SK-N-MC (cell line): ENCODE measurements around the gene STK33.

Experiments used
- EZH2 ChIP-seq: fragments of 200-600 bp; sonication (generic); IDR thresholded peaks from one replicate; pipeline ENCODE4 v1.6.1; 2017; ENCODE audit warnings: antibody characterized with exemption
- POLR2AphosphoS5 ChIP-seq: IDR thresholded peaks from 2 replicates; pipeline ENCODE4 v1.6.1; 2012; ENCODE audit warnings: mild to moderate bottlenecking, low read depth, low read length, borderline replicate concordance

DNA sequence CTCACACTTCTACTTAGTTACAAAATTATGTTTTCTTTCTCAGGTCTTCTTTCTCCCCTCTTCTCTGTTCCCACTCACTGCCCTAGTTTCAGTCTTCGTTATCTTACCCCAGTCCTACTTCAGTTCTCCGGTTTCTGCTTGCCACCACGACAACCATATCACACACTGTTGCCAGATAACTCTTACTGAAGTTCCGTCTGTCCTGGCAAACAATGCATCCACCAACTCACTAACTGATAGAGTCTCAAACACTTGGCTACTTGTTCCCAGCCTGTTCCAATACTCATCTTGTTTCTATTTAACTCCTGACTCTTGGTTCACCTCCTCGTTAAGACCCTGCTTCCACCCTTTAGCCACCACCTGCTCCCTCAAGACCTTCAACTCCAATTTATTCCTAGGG is 164.5 kb downstream of the STK33 start:
- TF ChIP-seq POLR2AphosphoS5 (no peak), EZH2 (no peak)
